T-helper 2 cell (primary cell): ENCODE measurements around the gene NFILZ.

Experiments used
- DNase-seq, 5 experiments: peaks; one replicate each; pipeline versions ENCODE4 v3.0.0 to v3.0.0-alpha.2; 2012 to 2022
- total RNA-seq, 2 donors: gene quantifications; one replicate each; lab custom pipeline; 2026; lab: John Stamatoyannopoulos, UW

NFILZ gene
- total RNA-seq = 0 to 0.54 reads per million in 2 donors

GRCh38 chr19:8629996-8630683 lies at the start of gene NFILZ:
TSS of gene NFILZ (plus strand) at chr19:8630633. CDS start at chr19:8676766, 46,133 bp downstream.
- DNase-seq = no peak

- peak; percentile 74 to 82 (median 77) for DNase-seq
Observed at GRCh38 chr19:8580710-8581281, 49.6 kb upstream of the NFILZ start.

GRCh38 chr19:8584965-8585893 lies 45.2 kb upstream of the NFILZ start:
- DNase-seq = no peak

GRCh38 chr19:8585894-8586750 lies 44.3 kb upstream of the NFILZ start:
- DNase-seq = peak; percentile 39 to 64 (median 54)

- no peak for DNase-seq
Observed at GRCh38 chr19:8589177-8589714, 41.2 kb upstream of the NFILZ start.

GRCh38 chr19:8592231-8593009 lies 38.0 kb upstream of the NFILZ start:
- peak; percentile 69 to 97 (median 89) for DNase-seq

- DNase-seq = no peak
Observed at GRCh38 chr19:8593931-8594330, 36.5 kb upstream of the NFILZ start.

GRCh38 chr19:8595651-8596050 lies 34.8 kb upstream of the NFILZ start:
- DNase-seq = no peak

GRCh38 chr19:8596168-8596567 lies 34.3 kb upstream of the NFILZ start:
- no peak for DNase-seq

GRCh38 chr19:8600064-8600463 lies 30.4 kb upstream of the NFILZ start:
- no peak for DNase-seq

- no peak for DNase-seq
Observed at GRCh38 chr19:8600816-8601215, 29.6 kb upstream of the NFILZ start.

GRCh38 chr19:8601796-8602195 lies 28.6 kb upstream of the NFILZ start:
- DNase-seq = no peak

GRCh38 chr19:8605514-8605913 lies 24.9 kb upstream of the NFILZ start:
- DNase-seq = no peak

GRCh38 chr19:8607386-8607785 lies 23.0 kb upstream of the NFILZ start:
- no peak for DNase-seq

- no peak for DNase-seq
Observed at GRCh38 chr19:8608941-8609278, 21.5 kb upstream of the NFILZ start.

GRCh38 chr19:8609279-8610040 lies 21.0 kb upstream of the NFILZ start:
- peak in 1 of 5 experiments; percentile 7 for DNase-seq

- peak in 3 of 5 experiments; percentile 18 to 50 (median 27) for DNase-seq
Observed at GRCh38 chr19:8610041-8610935, 20.1 kb upstream of the NFILZ start, which contains the start of gene ADAMTS10. TSS of gene ADAMTS10 (minus strand) at chr19:8610715. CDS start at chr19:8605710, 5,005 bp downstream.

- DNase-seq = no peak
Observed at GRCh38 chr19:8610936-8611300, 19.5 kb upstream of the NFILZ start.

GRCh38 chr19:8611391-8611876 lies 19.0 kb upstream of the NFILZ start:
- no peak for DNase-seq
